HG03108 (cell line): ENCODE data around the gene PHACTR1.

Experiments used
- ATAC-seq: cut with Tn5 transposase; IDR thresholded peaks from one replicate; pipeline ENCODE4 v1.9.1; 2021; ENCODE audit warnings: moderate library complexity; ENCODE audit not compliant: unreplicated experiment

The PHACTR1 gene

DNA sequence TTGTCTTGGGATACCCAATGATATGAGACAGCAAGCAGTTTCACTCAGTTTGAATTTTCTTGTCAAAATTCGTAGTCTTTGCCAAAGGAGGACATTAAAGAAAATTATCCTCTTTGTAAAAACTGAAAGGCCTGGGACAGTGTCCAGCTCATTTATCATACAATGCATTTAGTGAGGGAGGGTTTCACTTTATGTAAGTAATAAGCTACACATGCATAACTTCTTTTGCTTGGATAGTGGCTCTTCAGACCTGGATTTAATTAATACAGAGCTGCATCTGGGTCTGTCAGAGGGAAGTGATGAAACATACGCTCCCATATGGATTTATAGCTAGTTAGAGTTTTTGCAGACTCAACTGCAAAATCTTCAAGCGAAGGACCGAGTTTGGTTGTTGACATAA lies 175.6 kb downstream of the PHACTR1 start:
- no peak for ATAC-seq

DNA sequence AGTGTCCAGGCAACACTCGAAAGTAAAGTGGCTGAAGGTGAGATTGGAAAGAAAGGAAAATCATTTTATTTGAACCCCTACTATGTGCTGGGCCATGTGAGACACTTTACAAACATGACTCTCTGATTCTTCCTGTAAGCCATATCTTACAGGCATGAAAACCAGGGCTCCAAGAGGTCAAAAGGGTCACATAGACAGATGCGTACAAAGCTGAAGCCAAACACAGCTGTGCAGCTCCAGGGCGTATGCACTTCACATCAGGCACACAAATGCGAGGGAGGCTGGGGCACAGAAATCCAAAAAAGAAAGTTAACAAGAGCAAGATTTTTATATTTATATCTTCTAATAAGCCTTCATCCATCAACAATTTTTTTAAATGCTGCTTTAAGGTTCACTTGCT lies 176.5 kb downstream of the PHACTR1 start:
- no peak for ATAC-seq

DNA sequence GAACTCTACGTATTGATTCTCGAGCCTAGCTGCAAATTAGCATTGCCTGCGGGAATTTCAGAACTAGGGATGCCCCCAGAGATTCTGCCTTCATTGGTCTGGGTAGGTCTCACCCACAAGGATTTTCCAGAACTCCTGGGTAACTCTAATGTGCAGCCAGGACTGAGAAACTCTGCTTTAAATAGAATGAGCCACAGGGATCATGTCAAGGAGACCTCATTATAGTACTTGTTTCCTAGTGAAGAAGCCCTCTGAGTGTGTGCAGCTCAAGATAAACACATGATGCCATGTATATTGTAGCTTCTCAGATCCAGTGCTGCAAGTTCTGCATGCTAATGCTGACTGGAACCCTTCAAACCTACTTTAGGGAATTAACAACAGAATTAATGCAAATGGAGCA lies 179.2 kb downstream of the PHACTR1 start:
- ATAC-seq, result no peak

DNA sequence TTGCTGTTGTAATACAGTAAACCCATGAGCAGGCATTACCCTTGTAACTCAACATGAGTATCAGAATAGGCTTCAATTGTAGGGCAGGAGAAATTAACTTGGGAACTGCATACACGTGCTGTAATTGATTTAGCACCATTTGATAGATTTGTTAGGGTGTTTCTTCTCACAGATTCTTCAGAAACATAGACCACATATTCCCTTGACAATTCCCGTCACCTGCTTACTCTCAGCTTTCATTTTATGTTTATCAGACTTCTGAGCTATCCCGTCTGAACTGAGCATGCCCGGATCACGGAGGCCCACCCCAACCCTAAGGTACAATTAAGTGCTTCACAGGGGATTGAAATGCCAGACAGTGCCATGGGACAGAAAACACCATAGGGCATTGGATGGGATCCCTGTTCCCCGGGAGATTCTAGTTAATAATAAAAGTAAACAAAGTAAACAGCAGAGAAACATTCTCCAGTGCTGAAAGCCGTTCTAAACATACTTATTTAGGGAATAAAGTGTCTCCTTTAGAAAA lies 179.7 kb downstream of the PHACTR1 start:
- ATAC-seq, result no peak

GRCh38 chr6:12898603-12899002 lies 182.0 kb downstream of the PHACTR1 start:
- no peak for ATAC-seq

DNA sequence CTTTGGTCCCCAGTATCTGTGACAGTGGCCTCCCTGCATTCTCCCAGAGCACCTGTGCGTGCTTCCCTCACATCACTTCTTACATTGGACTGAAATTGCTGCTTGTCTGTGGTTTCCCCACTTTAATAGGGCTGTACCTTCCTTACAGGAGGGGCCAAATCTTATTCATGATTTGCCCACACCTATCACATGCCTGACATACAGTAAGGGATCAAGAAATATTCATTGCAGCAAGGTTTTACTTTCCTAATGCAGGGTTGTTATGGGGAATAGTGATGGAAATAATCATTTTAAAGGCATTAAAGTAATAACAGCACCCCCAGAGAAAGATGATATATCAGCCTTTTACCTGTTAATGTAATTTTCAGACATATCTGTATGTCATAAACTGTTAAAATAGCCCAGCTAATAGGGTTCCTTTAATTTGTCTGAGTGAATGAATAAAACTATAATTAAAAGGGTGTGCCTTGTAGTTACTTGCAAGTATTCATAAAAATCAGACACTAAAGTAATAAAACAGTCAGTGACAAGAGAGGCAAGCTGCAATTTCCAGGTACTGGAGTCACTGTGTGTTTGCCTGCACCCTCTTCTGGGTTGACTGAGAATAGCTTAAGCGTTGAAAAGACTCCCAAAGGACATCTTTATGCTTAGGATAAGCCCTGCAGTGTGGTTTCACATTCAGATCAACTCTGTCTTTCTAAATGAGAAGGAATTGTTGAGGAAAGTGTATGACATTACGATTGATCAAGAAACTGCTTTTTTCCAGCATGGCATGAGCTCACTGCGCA lies 182.7 kb downstream of the PHACTR1 start:
- no peak for ATAC-seq

GRCh38 chr6:12903246-12903645 lies 186.7 kb downstream of the PHACTR1 start:
- no peak for ATAC-seq

DNA sequence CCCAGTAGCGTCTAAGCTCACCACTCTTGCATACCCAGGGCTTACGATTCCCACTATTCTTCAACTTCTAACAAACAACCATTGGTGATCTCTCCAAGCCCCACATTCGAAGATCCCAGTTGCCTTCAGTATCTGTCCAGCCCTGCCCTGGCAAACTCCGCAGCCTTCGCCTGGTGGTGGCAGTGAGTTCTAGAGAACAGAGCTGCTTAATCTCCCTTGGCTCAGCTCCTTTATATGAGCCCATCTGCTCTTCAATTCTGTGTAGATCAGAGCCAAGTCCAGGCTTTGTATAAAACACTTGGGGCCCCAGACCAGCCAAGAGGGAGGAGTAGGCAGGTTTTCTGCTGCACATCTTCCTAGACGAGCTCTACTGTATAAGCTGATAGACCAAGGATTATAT lies 193.3 kb downstream of the PHACTR1 start:
- no peak for ATAC-seq

DNA sequence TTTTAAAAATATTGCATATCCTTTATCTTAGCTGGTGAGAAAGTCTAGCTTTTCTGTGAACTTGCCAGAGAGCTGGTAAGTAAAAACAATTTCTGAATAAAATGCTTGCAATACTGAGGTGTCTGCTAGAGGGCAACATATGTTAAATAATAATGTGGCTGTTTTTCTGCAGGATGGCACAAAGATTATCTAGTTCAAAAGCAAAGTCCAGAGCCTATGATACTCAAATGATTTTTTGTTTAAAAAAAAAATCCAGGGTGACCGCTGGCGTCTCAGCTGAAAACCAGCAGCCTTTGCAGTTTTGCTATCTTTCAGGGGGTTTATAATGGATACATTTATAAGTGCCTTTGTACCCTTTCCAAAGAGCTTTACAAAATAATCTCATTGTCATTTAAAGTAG lies 194.9 kb downstream of the PHACTR1 start:
- ATAC-seq, result no peak

DNA sequence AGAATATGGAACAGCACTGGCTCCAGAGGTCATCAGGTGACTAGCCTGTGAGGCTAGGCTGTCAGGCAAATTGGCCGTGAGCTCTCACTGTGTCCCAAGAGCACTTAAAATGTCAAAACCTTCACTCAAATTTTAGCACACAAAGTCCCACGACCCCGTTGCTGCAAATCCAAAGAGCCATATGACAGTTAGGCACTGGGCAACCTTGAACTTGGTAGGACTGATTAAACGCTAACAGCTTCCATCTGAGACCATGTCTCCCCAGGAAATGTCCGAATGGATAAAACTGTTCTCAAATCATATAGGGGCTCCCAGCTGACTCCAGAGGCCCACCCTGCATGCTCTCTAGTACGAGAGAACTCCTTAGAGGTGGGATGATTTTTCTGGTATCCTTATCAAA lies 196.6 kb downstream of the PHACTR1 start:
- ATAC-seq, result no peak

GRCh38 chr6:12916006-12916405 lies 199.4 kb downstream of the PHACTR1 start:
- no peak for ATAC-seq

DNA sequence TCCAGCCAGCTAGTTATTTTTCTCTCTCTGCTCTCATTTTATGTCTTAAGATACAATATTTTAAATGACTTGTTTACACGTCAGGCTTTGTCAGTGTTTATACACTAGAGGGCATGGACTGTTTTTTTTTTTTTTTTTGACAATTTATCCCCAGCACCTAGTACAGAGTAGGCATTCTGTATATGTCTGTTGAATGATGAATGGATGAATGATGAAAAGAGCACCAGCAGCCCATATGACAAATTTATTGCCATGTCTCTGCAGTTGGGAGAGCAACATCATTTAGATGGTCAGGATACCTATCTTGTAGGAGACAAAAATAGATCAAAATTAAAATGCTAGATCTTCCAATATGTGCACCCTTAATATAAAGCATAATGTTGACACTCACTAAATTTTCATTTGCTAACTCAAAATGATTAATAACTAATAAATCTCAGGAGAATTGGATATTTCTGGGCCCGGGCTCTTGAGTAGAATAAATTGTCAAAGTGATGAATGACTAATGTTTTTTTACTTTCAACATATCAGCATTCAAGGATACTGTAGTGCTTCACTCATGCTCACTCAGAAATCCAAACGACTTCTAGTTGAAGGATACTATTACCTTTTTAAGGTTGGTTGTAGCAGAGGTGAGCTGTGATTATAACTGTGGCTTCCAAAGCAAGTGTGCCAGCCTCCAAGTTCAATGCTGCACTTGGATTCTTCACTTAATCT lies 200.0 kb downstream of the PHACTR1 start:
- no peak for ATAC-seq

DNA sequence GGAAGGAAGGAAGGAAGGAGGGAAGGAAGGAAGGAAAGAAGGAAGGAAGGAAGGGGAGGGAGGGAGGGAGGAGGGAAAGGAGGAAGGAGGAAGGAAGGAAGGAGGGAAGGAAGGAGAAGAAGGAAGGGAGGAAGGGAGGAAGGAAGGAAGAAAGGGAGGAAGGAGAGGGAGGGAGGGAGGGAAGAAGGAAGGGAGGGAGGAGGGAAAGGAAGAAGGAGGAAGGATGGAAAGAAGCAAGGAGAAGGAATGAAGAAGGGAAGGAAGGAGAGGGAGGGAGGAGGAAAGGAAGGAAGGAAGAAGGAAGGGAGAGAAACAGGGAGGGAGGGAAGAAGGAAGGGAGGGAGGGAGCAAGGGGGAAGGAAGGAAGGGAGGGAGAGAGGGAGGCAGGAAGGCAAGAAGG lies 204.9 kb downstream of the PHACTR1 start:
- no peak for ATAC-seq

GRCh38 chr6:12923644-12924235 lies 207.2 kb downstream of the PHACTR1 start:
- no peak for ATAC-seq

DNA sequence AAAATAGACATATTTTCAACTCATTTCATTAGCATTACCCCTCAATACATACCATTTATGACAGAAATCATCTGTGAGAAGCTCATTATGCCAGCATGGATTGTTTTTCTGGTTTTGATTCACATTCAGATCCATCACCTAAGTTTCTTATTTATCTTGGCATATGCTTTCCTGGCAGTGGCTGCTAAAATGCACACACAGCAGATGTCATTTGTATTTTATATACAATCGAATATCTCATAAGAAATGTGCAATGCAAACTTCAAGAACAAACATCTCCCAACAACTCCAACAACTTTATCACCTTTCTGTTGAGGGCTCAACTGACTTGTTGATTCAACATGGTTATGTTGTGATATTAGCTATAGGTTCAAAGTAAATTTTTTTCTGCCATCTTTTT lies 208.3 kb downstream of the PHACTR1 start:
- ATAC-seq, result no peak

GRCh38 chr6:12927746-12928145 lies 211.2 kb downstream of the PHACTR1 start:
- ATAC-seq, result no peak

DNA sequence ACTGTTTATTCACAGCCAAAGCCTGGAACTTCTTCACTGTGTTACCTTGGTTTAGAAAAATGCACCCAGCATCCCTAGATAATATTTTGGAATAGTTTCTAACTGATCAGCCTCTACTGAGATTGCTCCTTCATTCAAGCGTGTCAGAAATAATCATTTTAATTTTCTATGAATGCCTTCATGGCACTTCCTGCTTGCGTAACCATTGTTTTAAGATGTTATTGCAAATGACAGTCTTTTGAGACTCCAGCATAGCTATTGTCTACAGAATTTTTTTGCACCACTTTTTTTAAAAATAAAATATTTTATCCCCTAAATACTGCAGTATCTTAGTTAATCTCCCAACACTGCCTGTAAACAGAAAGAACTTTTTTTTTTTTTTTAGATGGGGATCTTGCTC lies 213.1 kb downstream of the PHACTR1 start:
- no peak for ATAC-seq

DNA sequence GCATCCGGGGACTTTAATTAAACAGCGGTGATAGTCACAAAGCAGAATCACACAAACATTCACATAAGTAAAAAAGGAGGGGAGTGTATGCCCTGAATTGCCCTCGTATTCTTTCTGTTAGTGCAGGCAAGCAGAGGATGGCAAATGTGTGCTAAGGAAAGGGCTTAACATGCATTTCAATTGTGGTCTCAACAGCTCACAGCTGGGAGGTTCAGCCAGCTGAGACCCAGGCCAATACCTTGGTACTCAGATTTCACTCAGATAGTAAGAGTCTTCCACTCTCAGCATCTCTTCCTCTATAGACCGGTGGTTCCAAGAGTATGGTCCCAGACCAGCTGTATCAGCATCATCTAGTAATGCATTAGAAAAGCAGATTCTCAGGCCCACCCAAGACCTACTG lies 215.1 kb downstream of the PHACTR1 start:
- ATAC-seq, result no peak

DNA sequence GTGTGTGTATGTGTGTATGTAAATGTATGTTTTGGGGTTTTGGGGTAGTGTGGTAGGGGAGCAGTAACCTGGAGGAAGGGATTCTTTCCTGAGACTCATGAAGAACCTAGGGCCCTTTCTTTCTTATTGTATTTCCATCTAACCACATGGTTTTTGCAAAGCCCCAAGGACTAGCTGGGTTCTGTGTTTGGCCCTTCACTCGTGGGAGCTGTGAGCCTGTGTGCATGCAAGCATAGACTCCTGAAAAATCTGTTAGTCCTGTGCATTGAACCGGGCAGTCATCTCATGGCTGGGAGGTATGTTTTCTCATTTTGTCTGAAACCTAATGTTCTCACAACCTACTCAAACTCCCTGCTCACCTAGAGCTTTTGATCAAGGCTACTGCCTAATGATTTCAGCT lies 219.1 kb downstream of the PHACTR1 start:
- ATAC-seq, result no peak

DNA sequence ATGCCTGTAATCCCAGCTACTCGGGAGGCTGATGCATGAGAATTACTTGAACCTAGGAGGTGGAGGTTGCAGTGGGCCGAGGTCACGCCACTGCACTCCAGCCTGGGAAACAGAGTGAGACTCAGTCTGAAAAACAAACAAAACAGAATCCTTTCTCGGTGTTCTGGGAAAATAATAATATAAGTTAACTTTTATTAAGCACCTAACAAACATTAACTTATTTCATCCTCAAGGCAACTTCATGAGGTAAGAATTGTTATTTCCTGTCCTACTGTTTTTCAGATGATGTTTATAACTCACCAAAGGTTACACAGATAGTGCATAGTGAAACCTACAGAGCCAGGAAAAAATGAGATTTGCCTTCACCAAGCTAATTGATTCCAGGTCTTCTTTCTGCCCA lies 221.4 kb downstream of the PHACTR1 start:
- ATAC-seq, result no peak

DNA sequence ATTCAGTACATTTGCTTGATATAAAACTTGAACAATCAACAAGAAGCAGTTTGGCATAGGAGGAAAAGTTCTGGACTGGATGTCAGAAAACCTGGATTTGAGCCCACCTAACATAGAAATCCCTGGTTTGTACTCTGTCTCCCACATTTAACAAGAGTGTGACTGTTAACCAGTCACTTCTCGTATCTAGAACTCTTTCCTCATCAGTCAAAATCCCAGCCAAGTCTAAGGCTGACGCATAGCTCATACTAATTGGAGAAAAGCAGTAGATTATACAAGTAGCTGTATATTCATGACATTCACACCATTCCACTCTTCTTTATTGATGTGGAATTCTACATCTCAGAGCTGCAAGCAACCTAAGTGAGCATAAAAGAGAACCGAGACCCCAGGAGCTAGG lies 222.7 kb downstream of the PHACTR1 start:
- no peak for ATAC-seq

GRCh38 chr6:12941422-12941821 lies 224.9 kb downstream of the PHACTR1 start:
- ATAC-seq, result no peak
